CD1c-positive myeloid dendritic cell (primary cell): ENCODE measurements around the gene ST6GALNAC3.

Experiments
- DNase-seq: peaks from one replicate; pipeline ENCODE4 v3.0.0-alpha.2; 2016; ENCODE audit errors: extremely low spot score

The ST6GALNAC3 gene

GRCh38 chr1:76583235-76583868, 508.8 kb downstream of the ST6GALNAC3 start:
- no peak for DNase-seq

- no peak for DNase-seq
Measured at GRCh38 chr1:76583875-76584477, 509.4 kb downstream of the ST6GALNAC3 start.

- no peak for DNase-seq
Measured at GRCh38 chr1:76585980-76586674, 511.6 kb downstream of the ST6GALNAC3 start.

- no peak for DNase-seq
Measured at GRCh38 chr1:76587212-76587611, 512.7 kb downstream of the ST6GALNAC3 start.

- no peak for DNase-seq
Measured at GRCh38 chr1:76591461-76591860, 516.9 kb downstream of the ST6GALNAC3 start.

- no peak for DNase-seq
Measured at GRCh38 chr1:76591963-76592362, 517.4 kb downstream of the ST6GALNAC3 start.

- DNase-seq, result no peak
Measured at GRCh38 chr1:76593141-76593540, 518.6 kb downstream of the ST6GALNAC3 start.

- no peak for DNase-seq
Measured at GRCh38 chr1:76593618-76594017, 519.1 kb downstream of the ST6GALNAC3 start.

GRCh38 chr1:76595024-76595423, 520.5 kb downstream of the ST6GALNAC3 start:
- no peak for DNase-seq

GRCh38 chr1:76601465-76601864, 526.9 kb downstream of the ST6GALNAC3 start:
- no peak for DNase-seq

GRCh38 chr1:76607717-76608116, 533.2 kb downstream of the ST6GALNAC3 start:
- DNase-seq, result no peak

GRCh38 chr1:76611770-76612445, 537.4 kb downstream of the ST6GALNAC3 start:
- DNase-seq, result no peak

GRCh38 chr1:76613886-76614285, 539.3 kb downstream of the ST6GALNAC3 start:
- no peak for DNase-seq

- no peak for DNase-seq
Measured at GRCh38 chr1:76615253-76616035, 540.9 kb downstream of the ST6GALNAC3 start.

- no peak for DNase-seq
Measured at GRCh38 chr1:76620371-76620770, 545.8 kb downstream of the ST6GALNAC3 start.

- no peak for DNase-seq
Measured at GRCh38 chr1:76622774-76623528, 548.4 kb downstream of the ST6GALNAC3 start.

- no peak for DNase-seq
Measured at GRCh38 chr1:76625886-76626678, 551.5 kb downstream of the ST6GALNAC3 start.

GRCh38 chr1:76627498-76627897, 553.0 kb downstream of the ST6GALNAC3 start:
- no peak for DNase-seq

GRCh38 chr1:76627901-76628300, 553.4 kb downstream of the ST6GALNAC3 start:
- DNase-seq, result no peak

- DNase-seq, result no peak
Measured at GRCh38 chr1:76632136-76632535, 557.6 kb downstream of the ST6GALNAC3 start.
